Endothelial cell of umbilical vein (primary cell): ENCODE results near the gene EXOC3. TPM values are rescaled to one million over a fixed set of nuclear protein-coding genes. Genes with fewer than 3 reads are reported as not detected.

Experiments used
- BruUV-seq: library from RNA; stranded (reverse); fragments of 400-500 nt; replicated peaks from 2 replicates; lab custom pipeline; 2021; lab: Mats Ljungman, UMichigan
- CTCF ChIA-PET: fragments of 300-600, 350-600 bp; sonication (Branson Sonifier 250); formaldehyde crosslinking; loops from one replicate; lab custom pipeline; 2021; ENCODE audit warnings: antibody characterized with exemption, inconsistent platforms; lab: Charles Lee
- POLR2A ChIA-PET: fragments of 300-600, 350-600 bp; sonication (Branson Sonifier 250); formaldehyde crosslinking; loops from one replicate; lab custom pipeline; 2021; ENCODE audit warnings: antibody characterized with exemption, inconsistent platforms; lab: Charles Lee
- DNase-seq: peaks from one replicate; pipeline ENCODE4 v3.0.0-alpha.2; 2011; ENCODE audit warnings: low read depth, low spot score
- FAIRE-seq: peaks from 2 replicates; lab custom pipeline; 2011; peaks lifted over from hg19 to GRCh38; lab: Jason Lieb, UNC
- H2AFZ ChIP-seq: 2 replicates; pipeline ENCODE4 v1.6.0; 2012; ENCODE audit warnings: low read depth, low read length, control low read depth, inconsistent platforms
- H3K27ac ChIP-seq: 2 replicates; pipeline ENCODE4 v1.5.1; 2011; ENCODE audit warnings: low read depth, mild to moderate bottlenecking, control low read depth, low read length, moderate library complexity; ENCODE audit not compliant: insufficient read depth
- H3K27me3 ChIP-seq, 2 experiments: 2 replicates each; pipeline versions ENCODE4 v1.6.0 to v1.6.1; 2011; ENCODE audit warnings: low read length in 2 of 2, mixed read lengths in 1 of 2; ENCODE audit not compliant: control insufficient read depth in 2 of 2, insufficient read depth in 2 of 2
- H3K36me3 ChIP-seq, 2 experiments: 2 replicates in 1 of 2; 3 replicates in 1 of 2; pipeline ENCODE4 v1.5.1; 2011; ENCODE audit warnings: low read length in 2 of 2, mild to moderate bottlenecking in 1 of 2, moderate library complexity in 1 of 2; ENCODE audit not compliant: control insufficient read depth in 2 of 2, insufficient read depth in 2 of 2; ENCODE audit errors: extremely low read depth in 1 of 2
- H3K4me1 ChIP-seq: 3 replicates; pipeline ENCODE4 v1.5.1; 2011; ENCODE audit warnings: mild to moderate bottlenecking, low read length; ENCODE audit not compliant: control insufficient read depth, insufficient read depth; ENCODE audit errors: extremely low read depth
- H3K4me2 ChIP-seq: 2 replicates; pipeline ENCODE4 v1.6.1; 2011; ENCODE audit warnings: low read length, control low read depth, mixed read lengths; ENCODE audit not compliant: insufficient read depth
- H3K4me3 ChIP-seq, 3 experiments: fragments of 200-600 bp in 1 of 3; sonication (generic), shearing (Covaris generic) in 1 of 3; replicated peaks in 1 of 3; 2 replicates each; pipeline ENCODE4 v1.5.1; 2011 to 2016; ENCODE audit warnings: control low read depth in 3 of 3, low read length in 3 of 3, mild to moderate bottlenecking in 2 of 3, inconsistent platforms in 1 of 3, low read depth in 1 of 3, moderate library complexity in 1 of 3; ENCODE audit not compliant: insufficient read depth in 1 of 3
- H3K79me2 ChIP-seq: 2 replicates; pipeline ENCODE4 v1.6.0; 2012; ENCODE audit warnings: low read length, inconsistent platforms; ENCODE audit not compliant: control insufficient read depth, insufficient read depth
- H3K9ac ChIP-seq: replicated peaks from 2 replicates; pipeline ENCODE3; 2011; ENCODE audit warnings: low read length, control low read depth; ENCODE audit not compliant: insufficient read depth; ENCODE audit errors: extremely low read depth
- H3K9me1 ChIP-seq: replicated peaks from 3 replicates; pipeline ENCODE4 v1.6.0; 2011; ENCODE audit warnings: mild to moderate bottlenecking, low read length; ENCODE audit not compliant: control insufficient read depth, insufficient read depth; ENCODE audit errors: extremely low read depth
- H3K9me3 ChIP-seq: replicated peaks from 2 replicates; pipeline ENCODE4 v1.5.1; 2012; ENCODE audit warnings: low read length, inconsistent platforms; ENCODE audit not compliant: control insufficient read depth, insufficient read depth
- H4K20me1 ChIP-seq: replicated peaks from 2 replicates; pipeline ENCODE3; 2011; ENCODE audit warnings: mild to moderate bottlenecking, low read length; ENCODE audit not compliant: control insufficient read depth, insufficient read depth; ENCODE audit errors: extremely low read depth
- CTCF ChIP-seq, 2 donors: IDR thresholded peaks; 1 replicate in 1 of 2; 2 replicates in 1 of 2; pipeline ENCODE4 v1.5.1; 2011; ENCODE audit warnings: low read length in 2 of 2, mild to moderate bottlenecking in 2 of 2, moderate library complexity in 2 of 2, control low read depth in 1 of 2, inconsistent platforms in 1 of 2, low read depth in 1 of 2; ENCODE audit not compliant: insufficient read depth in 1 of 2; ENCODE audit errors: extremely low read depth in 1 of 2
- EZH2 ChIP-seq: IDR thresholded peaks from 2 replicates; pipeline ENCODE4 v1.6.1; 2012; ENCODE audit warnings: borderline replicate concordance, low read depth, mild to moderate bottlenecking, moderate library complexity, low read length, inconsistent platforms; ENCODE audit not compliant: severe bottlenecking
- FOS ChIP-seq: IDR thresholded peaks from 2 replicates; pipeline ENCODE4 v1.6.1; 2011; ENCODE audit warnings: mild to moderate bottlenecking, low read length, moderate library complexity, borderline replicate concordance; ENCODE audit not compliant: insufficient read depth
- GATA2 ChIP-seq: IDR thresholded peaks from 2 replicates; pipeline ENCODE4 v1.7.0; 2011; ENCODE audit warnings: low read depth, mild to moderate bottlenecking, moderate library complexity, mixed read lengths, low read length; ENCODE audit not compliant: insufficient read length, insufficient read depth
- JUN ChIP-seq: IDR thresholded peaks from 2 replicates; pipeline ENCODE4 v1.6.1; 2011; ENCODE audit warnings: borderline replicate concordance, low read depth; ENCODE audit not compliant: insufficient read length, insufficient read depth
- MAX ChIP-seq: IDR thresholded peaks from 2 replicates; pipeline ENCODE4 v1.6.1; 2011; ENCODE audit not compliant: insufficient read depth, insufficient read length
- MYC ChIP-seq: IDR thresholded peaks from one replicate; pipeline ENCODE4 v1.6.1; 2011; ENCODE audit warnings: mild to moderate bottlenecking, low read depth, low read length
- POLR2A ChIP-seq: IDR thresholded peaks from 2 replicates; pipeline ENCODE4 v1.6.1; 2012; ENCODE audit warnings: low read depth, mild to moderate bottlenecking, control low read depth, low read length
- POLR2AphosphoS5 ChIP-seq: IDR thresholded peaks from 2 replicates; pipeline ENCODE4 v1.6.1; 2012; ENCODE audit warnings: low read depth, mild to moderate bottlenecking, control low read depth, low read length, moderate library complexity; ENCODE audit not compliant: insufficient read depth
- dilution Hi-C: fragments of 300-500 bp; cut with MboI; formaldehyde crosslinking; loops from one replicate; pipeline ENCODE4 v1.15.0; 2019; ENCODE audit warnings: low sequenced_read_pairs; ENCODE audit not compliant: extremely low pct_ligation_motif_present
- intact Hi-C: fragments of 100-400 bp; cut with micrococcal nuclease; formaldehyde crosslinking; loops from one replicate; pipeline ENCODE4 v1.10.0; 2022
- polyA plus RNA-seq, 4 experiments: library from polyadenylated mRNA; depleted of rRNA in 3 of 4; stranded (reverse) in 3 of 4; unstranded in 1 of 4; fragments of >200 nt; gene quantifications; 2 replicates each; pipeline versions ENCODE4 v1.2.1 to v1.2.3, GENCODE V29; 2011 to 2012; ENCODE audit warnings: missing spikeins in 1 of 4
- total RNA-seq: library from RNA; stranded (reverse); gene quantifications from 2 replicates; pipeline ENCODE4 v1.2.3, GENCODE V29; 2021

Gene EXOC3
- total and polyA plus RNA-seq, 2 donors (not counting 3 experiments of a cell fraction or from before 2014, with no cell fraction given), result 26.4 to 52.9 TPM

GRCh38 chr5:479566-480319 is 36.8 kb downstream of the EXOC3 start:
- Histone ChIP-seq H3K36me3 (no peaks in the 10 kb centered on the region), H3K9me3 (no peaks in the 10 kb centered on the region), H2AFZ (no peak overlapping the region), H3K9me1 (no peaks in the 10 kb centered on the region), H3K4me1 (no peaks in the 10 kb centered on the region), H3K4me3 (no peak overlapping the region), H4K20me1 (no peaks in the 10 kb centered on the region), H3K4me2 (no peak overlapping the region), H3K9ac (no peak overlapping the region), H3K27me3 (peaks cover 4 to 9% of the 10 kb centered on the region in 2 experiments), H3K27ac (no peak overlapping the region), H3K79me2 (no peaks in the 10 kb centered on the region)
- POLR2A ChIA-PET, result no interaction called here
- FAIRE-seq, result no peak
- dilution Hi-C loops (no loop called here), intact Hi-C loops (no loop called here)
- TF ChIP-seq MYC, result no peak
- BruUV-seq, result no TSS peak
- DNase-seq, result no peak
- CTCF ChIA-PET, result no interaction called here

- no peak for TF ChIP-seq POLR2AphosphoS5
- no peak for TF ChIP-seq EZH2
- no peak for TF ChIP-seq FOS
- no peak for TF ChIP-seq POLR2A
- TF ChIP-seq MAX, result no peak
- TF ChIP-seq GATA2, result no peak
- no peak for TF ChIP-seq MYC
- no peak for TF ChIP-seq CTCF (IDR thresholded peaks at IDR 0.05; ENCODE audit: extremely low read depth in 1 of 2, insufficient read depth in 1 of 2, low read depth in 1 of 2, low read length in 2 of 2)
- no peak for TF ChIP-seq JUN
- dilution Hi-C loops (no loop called here), intact Hi-C loops (no loop called here)
- Histone ChIP-seq H3K79me2 (no peaks in the 10 kb centered on the region), H3K9ac (no peak overlapping the region), H3K9me1 (no peaks in the 10 kb centered on the region), H4K20me1 (no peaks in the 10 kb centered on the region), H3K27me3 (peaks cover 0 to 2% of the 10 kb centered on the region in 2 experiments), H3K9me3 (no peaks in the 10 kb centered on the region), H3K36me3 (no peaks in the 10 kb centered on the region), H2AFZ (no peak overlapping the region), H3K4me2 (no peak overlapping the region), H3K27ac (no peak overlapping the region), H3K4me3 (no peak overlapping the region), H3K4me1 (no peaks in the 10 kb centered on the region)
- ChIA-PET POLR2A (no interaction called here), CTCF (no interaction called here)
- DNase-seq (no peak), FAIRE-seq (no peak)
- no TSS peak for BruUV-seq
These were observed 38.4 kb downstream of the EXOC3 start for GRCh38 chr5:481347-481746.
